Stomach (tissue), 9 donors: ENCODE data around the gene TSPAN11. TPM values are rescaled to one million over a fixed set of nuclear protein-coding genes. Genes with fewer than 3 reads are reported as not detected.

ENCODE experiments used
- DNase-seq, 2 donors: peaks; one replicate each; pipeline versions ENCODE4 v3.0.0 to v3.0.0-alpha.2; 2013 to 2019
- H3K27ac ChIP-seq, 5 donors: fragments of 200-600 bp in 4 of 5; sonication (generic) in 4 of 5; one replicate each; pipeline ENCODE4 v1.5.1; 2013 to 2019; ENCODE audit warnings: mild to moderate bottlenecking in 1 of 5, moderate library complexity in 1 of 5
- H3K27me3 ChIP-seq, 3 donors: fragments of 200-600 bp; sonication (generic); one replicate each; pipeline ENCODE4 v1.5.1; 2017 to 2019; ENCODE audit warnings: mixed run types in 1 of 3
- H3K36me3 ChIP-seq, 4 donors: fragments of 200-600 bp; sonication (generic); 1 replicate in 3 of 4; 2 replicates in 1 of 4; pipeline ENCODE4 v1.5.1; 2016 to 2019
- H3K4me1 ChIP-seq, 4 donors: fragments of 200-600 bp; sonication (generic); one replicate each; pipeline ENCODE4 v1.5.1; 2016 to 2019
- H3K4me3 ChIP-seq, 4 donors: fragments of 200-600 bp; sonication (generic) in 3 of 4; one replicate each; pipeline ENCODE4 v1.5.1; 2016 to 2019; ENCODE audit warnings: mild to moderate bottlenecking in 1 of 4
- H3K9me3 ChIP-seq, 4 donors: fragments of 200-600 bp; sonication (generic); one replicate each; pipeline ENCODE4 v1.5.1; 2016 to 2019
- CTCF ChIP-seq, 7 experiments: fragments of 450-650 bp in 4 of 7; fragments of 200-600 bp in 3 of 7; sonication (generic) in 3 of 7; IDR thresholded peaks; one replicate each; pipeline ENCODE4 v1.5.1; 2016 to 2019; ENCODE audit warnings: antibody characterized with exemption in 7 of 7, control low read depth in 2 of 7, mild to moderate bottlenecking in 1 of 7
- EP300 ChIP-seq: sonication (generic); formaldehyde crosslinking; IDR thresholded peaks from one replicate; pipeline ENCODE4 v1.6.1; 2017; ENCODE audit warnings: antibody characterized with exemption
- POLR2A ChIP-seq, 4 donors: fragments of 450-650 bp; IDR thresholded peaks; one replicate each; pipeline ENCODE4 v1.6.1; 2016; ENCODE audit warnings: antibody characterized with exemption in 4 of 4, control low read depth in 2 of 4, mild to moderate bottlenecking in 1 of 4, moderate library complexity in 1 of 4
- POLR2AphosphoS5 ChIP-seq, 3 donors: sonication (generic); formaldehyde crosslinking; IDR thresholded peaks; one replicate each; pipeline ENCODE4 v1.6.1; 2016; ENCODE audit warnings: antibody characterized with exemption in 3 of 3
- WGBS, 5 donors: extraction: QIAGEN DNeasy Blood & Tissue Kit in 3 of 5; methylation state at CpG; one replicate each; pipeline versions ENCODE4 v1.1.5 to v1.1.7; 2013 to 2018; 5-methylcytosine and 5-hydroxymethylcytosine counted together
- intact Hi-C: fragments of 100-400 bp; cut with DNase I; formaldehyde crosslinking; loops from one replicate; pipeline ENCODE4 v1.15.1; 2023; ENCODE audit warnings: low total_unique reads
- polyA plus RNA-seq, 3 donors: library from polyadenylated mRNA; stranded (reverse); fragments of 200-250 nt; gene quantifications; one replicate each; pipeline ENCODE4 v1.2.3, GENCODE V29; 2013
- total RNA-seq, 5 donors: library from RNA; depleted of rRNA; stranded (reverse); fragments of >200 nt; gene quantifications; one replicate each; pipeline versions ENCODE4 v1.1.0 to v1.2.3, GENCODE V29; 2014 to 2016
- donor health status: healthy with polysubstance abuse.
- donor health status: Bipolar disorder and iron deficiency.
- donor health status: healthy.

The TSPAN11 gene
- total and polyA plus RNA-seq, 8 donors = under 0.01 to 5.5 (median 1.3) TPM

GRCh38 chr12:30928356-30929244 lies 2.1 kb downstream of the TSPAN11 start:
- 65 to 75% (median 71%) methylated on average over 12 of the region's 12 CpGs for WGBS, 5 donors
- peak in 1 of 2 donors; percentile 53 for DNase-seq
- intact Hi-C loops = no loop called here

GRCh38 chr12:30930238-30930637 lies 3.7 kb downstream of the TSPAN11 start:
- Histone ChIP-seq H3K27ac (peak overlapping the region in 2 of 5 donors; percentile 11 to 20), H3K4me3 (no peak overlapping the region), H3K9me3 (no peaks in the 10 kb centered on the region), H3K27me3 (peaks cover 0 to 55% (median 20%) of the 10 kb centered on the region in 3 donors), H3K4me1 (peaks cover 4 to 15% (median 14%) of the 10 kb centered on the region in 4 donors), H3K36me3 (no peaks in the 10 kb centered on the region)
- intact Hi-C loops = no loop called here
- DNase-seq = peak in 1 of 2 donors; percentile 47
- 60 to 70% (median 64%) methylated on average over 7 of the region's 7 CpGs for WGBS, 5 donors
- no peak for TF ChIP-seq EP300
- TF ChIP-seq CTCF (IDR thresholded peaks at IDR 0.05) = no peak
- no peak for TF ChIP-seq POLR2AphosphoS5 (IDR thresholded peaks at IDR 0.05)

More at GRCh38 chr12:30928356-30929244, 2.1 kb downstream of the TSPAN11 start:
- Histone ChIP-seq H3K4me3 (no peak overlapping the region), H3K9me3 (no peaks in the 10 kb centered on the region), H3K4me1 (peaks cover 4 to 15% (median 14%) of the 10 kb centered on the region in 4 donors), H3K36me3 (no peaks in the 10 kb centered on the region), H3K27me3 (peaks cover 0 to 61% (median 20%) of the 10 kb centered on the region in 3 donors), H3K27ac (no peak overlapping the region)
- TF ChIP-seq POLR2A (IDR thresholded peaks at IDR 0.05) (no peak), CTCF (IDR thresholded peaks at IDR 0.05) (no peak), POLR2AphosphoS5 (IDR thresholded peaks at IDR 0.05) (no peak), EP300 (no peak)

- Histone ChIP-seq H3K27ac (peak overlapping the region in 2 of 5 donors; percentile 11 to 20), H3K4me3 (no peak overlapping the region), H3K36me3 (no peaks in the 10 kb centered on the region), H3K27me3 (peaks cover 0 to 51% (median 17%) of the 10 kb centered on the region in 3 donors), H3K4me1 (peaks cover 4 to 15% (median 14%) of the 10 kb centered on the region in 4 donors), H3K9me3 (no peaks in the 10 kb centered on the region)
- intact Hi-C loops = no loop called here
- DNase-seq = peak in 1 of 2 donors; percentile 42
- TF ChIP-seq EP300 = no peak
- no peak for TF ChIP-seq POLR2A (IDR thresholded peaks at IDR 0.05)
- TF ChIP-seq CTCF (IDR thresholded peaks at IDR 0.05) = no peak
- TF ChIP-seq POLR2AphosphoS5 (IDR thresholded peaks at IDR 0.05) = no peak
- WGBS, 5 donors = 64 to 78% (median 76%) methylated on average over 5 of the region's 5 CpGs
These were observed 4.1 kb downstream of the TSPAN11 start for GRCh38 chr12:30930641-30931040.

- 79 to 89% (median 81%) methylated on average over 3 of the region's 3 CpGs for WGBS, 5 donors
- intact Hi-C loops = no loop called here
- no peaks in the 10 kb centered on the region for H3K4me1 ChIP-seq
- peaks cover 0 to 28% (median 0%) of the 10 kb centered on the region in 3 donors for H3K27me3 ChIP-seq
- no peaks in the 10 kb centered on the region for H3K9me3 ChIP-seq
- no peak overlapping the region for H3K27ac ChIP-seq
- TF ChIP-seq EP300 (no peak), POLR2A (IDR thresholded peaks at IDR 0.05) (no peak), POLR2AphosphoS5 (IDR thresholded peaks at IDR 0.05) (no peak), CTCF (IDR thresholded peaks at IDR 0.05) (no peak)
- DNase-seq = no peak
- H3K36me3 ChIP-seq = no peaks in the 10 kb centered on the region
- H3K4me3 ChIP-seq = no peak overlapping the region
These were observed 6.3 kb downstream of the TSPAN11 start for GRCh38 chr12:30932881-30933280.
